Testis (tissue), 2 donors: ENCODE results near the gene PARK7.

ENCODE experiments used
- CTCF ChIP-seq, 3 experiments: fragments of 450-650 bp in 2 of 3; fragments of 200-600 bp in 1 of 3; sonication (generic) in 1 of 3; IDR thresholded peaks; one replicate each; pipeline ENCODE4 v1.5.1; 2016 to 2019; ENCODE audit warnings: antibody characterized with exemption in 3 of 3, mild to moderate bottlenecking in 2 of 3, moderate library complexity in 1 of 3
- POLR2A ChIP-seq: fragments of 450-650 bp; IDR thresholded peaks from one replicate; pipeline ENCODE4 v1.6.1; 2017; ENCODE audit warnings: antibody characterized with exemption, mild to moderate bottlenecking, moderate library complexity

GRCh38 chr1:8033322-8033721 lies 71.8 kb downstream of the PARK7 start:
- TF ChIP-seq CTCF (IDR thresholded peaks at IDR 0.05) (no peak), POLR2A (no peak)
